ENCODE measurements around the gene BAIAP2.

BAIAP2 gene

GRCh38 chr17:81163703-81164370, 128.9 kb downstream of the BAIAP2 start:
- DNase-seq: no peak

- no peak for DNase-seq
Observed at GRCh38 chr17:81164371-81165245, 129.7 kb downstream of the BAIAP2 start.

- DNase-seq: no peak
Observed at GRCh38 chr17:81165246-81166032, 130.5 kb downstream of the BAIAP2 start, which contains the start of gene PVALEF. TSS of gene PVALEF (plus strand) at chr17:81165507. CDS start at chr17:81181227, 15,720 bp downstream.

GRCh38 chr17:81166033-81166492, 131.1 kb downstream of the BAIAP2 start, which contains the start of gene AATK:
TSS of gene AATK (minus strand) at chr17:81166221. CDS start at chr17:81165992, 229 bp downstream.
- no peak for DNase-seq
